ENCODE results near the gene PIGX. TPM values are rescaled to one million over a fixed set of nuclear protein-coding genes. Genes with fewer than 3 reads are reported as not detected.

Gene PIGX
- total RNA-seq, 1 donor from 2014 or later = 28.3 TPM

DNA sequence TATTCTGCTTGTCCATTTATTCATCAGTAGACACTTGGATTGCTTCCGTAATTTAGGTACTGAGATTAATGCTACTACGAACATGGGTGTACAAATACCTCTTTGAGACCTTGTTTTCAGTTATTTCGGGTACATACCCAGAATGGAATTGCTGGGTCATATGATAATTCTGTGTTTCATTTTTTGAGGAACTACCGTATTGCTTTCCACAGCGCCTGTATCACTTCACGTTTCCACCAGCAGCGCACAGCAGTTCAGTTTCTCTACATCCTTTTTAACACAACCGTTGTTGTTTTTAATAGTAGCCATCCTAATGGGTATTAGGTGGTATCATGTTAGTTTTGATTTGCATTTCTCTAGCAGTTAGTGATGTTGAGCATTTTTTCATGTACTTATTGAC, 36.9 kb downstream of the PIGX start:
- H3K27ac Mint-ChIP-seq = no peak overlapping the region

DNA sequence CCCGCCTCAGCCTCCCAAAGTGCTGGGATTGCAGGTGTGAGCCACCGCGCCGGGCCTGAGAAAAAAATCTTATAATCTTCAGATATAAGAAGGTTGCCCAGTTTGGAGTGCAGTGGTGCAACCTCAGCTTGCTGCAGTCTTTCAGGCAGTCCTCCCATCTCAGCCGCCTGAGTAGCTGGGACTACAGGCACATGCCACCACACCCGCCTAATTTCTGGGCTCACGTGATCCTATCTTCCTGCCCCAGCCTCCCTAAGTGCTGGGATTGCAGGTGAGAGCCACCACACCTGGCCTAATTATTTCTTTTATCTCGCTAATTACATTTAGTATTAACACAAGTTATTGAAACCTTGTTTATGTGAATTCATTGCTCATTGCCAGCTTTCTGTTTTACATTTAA, 41.0 kb downstream of the PIGX start:
- TF ChIP-seq, protein P1, sequence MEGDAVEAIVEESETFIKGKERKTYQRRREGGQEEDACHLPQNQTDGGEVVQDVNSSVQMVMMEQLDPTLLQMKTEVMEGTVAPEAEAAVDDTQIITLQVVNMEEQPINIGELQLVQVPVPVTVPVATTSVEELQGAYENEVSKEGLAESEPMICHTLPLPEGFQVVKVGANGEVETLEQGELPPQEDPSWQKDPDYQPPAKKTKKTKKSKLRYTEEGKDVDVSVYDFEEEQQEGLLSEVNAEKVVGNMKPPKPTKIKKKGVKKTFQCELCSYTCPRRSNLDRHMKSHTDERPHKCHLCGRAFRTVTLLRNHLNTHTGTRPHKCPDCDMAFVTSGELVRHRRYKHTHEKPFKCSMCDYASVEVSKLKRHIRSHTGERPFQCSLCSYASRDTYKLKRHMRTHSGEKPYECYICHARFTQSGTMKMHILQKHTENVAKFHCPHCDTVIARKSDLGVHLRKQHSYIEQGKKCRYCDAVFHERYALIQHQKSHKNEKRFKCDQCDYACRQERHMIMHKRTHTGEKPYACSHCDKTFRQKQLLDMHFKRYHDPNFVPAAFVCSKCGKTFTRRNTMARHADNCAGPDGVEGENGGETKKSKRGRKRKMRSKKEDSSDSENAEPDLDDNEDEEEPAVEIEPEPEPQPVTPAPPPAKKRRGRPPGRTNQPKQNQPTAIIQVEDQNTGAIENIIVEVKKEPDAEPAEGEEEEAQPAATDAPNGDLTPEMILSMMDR (IDR thresholded peaks at IDR 0.05; ENCODE audit: unreplicated experiment) = no peak
- peaks cover 59% of the 10 kb centered on the region for H3K36me3 Mint-ChIP-seq (ENCODE audit: insufficient read depth)
- no peak overlapping the region for H3K4me3 Mint-ChIP-seq (ENCODE audit: low read depth)
- peaks cover 15% of the 10 kb centered on the region for H3K4me1 Mint-ChIP-seq (ENCODE audit: low read depth)
- no peak for DNase-seq (ENCODE audit: low spot score, unreplicated experiment)
- H3K27ac Mint-ChIP-seq = peak overlapping the region; percentile 84
- no peaks in the 10 kb centered on the region for H3K27me3 Mint-ChIP-seq
- peaks cover 35% of the 10 kb centered on the region for H3K9me3 Mint-ChIP-seq (ENCODE audit: low read depth)

More for the DNA sequence above, 36.9 kb downstream of the PIGX start:
- Mint-ChIP-seq H3K27me3 (no peaks in the 10 kb centered on the region), H3K4me3 (ENCODE audit: low read depth) (no peak overlapping the region), H3K36me3 (ENCODE audit: insufficient read depth) (peaks cover 36% of the 10 kb centered on the region), H3K4me1 (ENCODE audit: low read depth) (peaks cover 8% of the 10 kb centered on the region), H3K9me3 (ENCODE audit: low read depth) (peaks cover 20% of the 10 kb centered on the region)
- TF ChIP-seq, protein P1 (IDR thresholded peaks at IDR 0.05; ENCODE audit: unreplicated experiment) = no peak
- no peak for DNase-seq (ENCODE audit: low spot score, unreplicated experiment)

DNA sequence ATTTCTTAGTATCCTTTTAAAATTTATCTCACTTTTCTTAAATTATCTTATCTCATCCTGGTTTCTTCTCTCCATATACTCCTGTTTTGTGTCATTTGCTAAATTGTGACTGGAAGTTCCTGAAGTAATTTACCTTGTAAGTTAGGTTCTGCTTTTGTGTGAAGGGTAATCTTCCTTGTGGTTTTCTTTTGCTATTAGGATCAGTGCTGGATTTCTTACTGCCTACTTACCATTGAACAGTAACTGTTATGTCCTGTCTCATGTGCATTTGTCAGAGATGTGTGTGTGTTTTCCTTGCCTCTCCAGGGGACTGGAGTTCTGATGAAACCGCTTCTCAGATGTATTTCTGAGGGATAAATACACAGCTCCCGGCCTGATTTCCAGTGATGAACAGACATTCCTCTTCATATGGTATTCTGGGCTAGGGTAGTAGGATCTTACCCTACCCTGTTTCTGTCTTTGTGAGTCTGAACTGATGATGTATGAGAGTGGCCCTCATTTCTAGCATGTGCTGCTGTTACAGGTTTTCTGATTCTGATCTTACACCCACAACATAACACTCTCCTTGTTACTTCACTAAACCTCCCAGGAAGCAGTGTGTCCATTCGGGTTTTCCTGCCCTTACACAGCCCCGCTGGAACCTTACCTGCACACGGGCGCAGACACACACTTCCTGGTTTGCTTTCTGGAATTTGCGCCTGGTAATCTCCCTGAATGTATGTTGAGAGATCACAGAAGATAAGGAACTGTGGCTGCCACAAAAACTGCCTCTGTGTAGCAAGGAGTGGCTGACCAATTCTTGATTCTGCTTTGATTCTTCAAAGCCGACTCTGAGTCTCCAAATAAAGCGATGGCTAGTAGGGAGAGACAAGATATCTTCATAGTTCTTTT, 42.2 kb downstream of the PIGX start:
- Mint-ChIP-seq H3K36me3 (ENCODE audit: insufficient read depth) (peaks cover 53% of the 10 kb centered on the region), H3K9me3 (ENCODE audit: low read depth) (peaks cover 25% of the 10 kb centered on the region), H3K4me1 (ENCODE audit: low read depth) (peaks cover 15% of the 10 kb centered on the region), H3K4me3 (ENCODE audit: low read depth) (no peak overlapping the region), H3K27ac (peak overlapping the region; percentile 84), H3K27me3 (no peaks in the 10 kb centered on the region)
- no peak for DNase-seq (ENCODE audit: low spot score, unreplicated experiment)
- TF ChIP-seq, protein P1 (IDR thresholded peaks at IDR 0.05; ENCODE audit: unreplicated experiment) = no peak

DNA sequence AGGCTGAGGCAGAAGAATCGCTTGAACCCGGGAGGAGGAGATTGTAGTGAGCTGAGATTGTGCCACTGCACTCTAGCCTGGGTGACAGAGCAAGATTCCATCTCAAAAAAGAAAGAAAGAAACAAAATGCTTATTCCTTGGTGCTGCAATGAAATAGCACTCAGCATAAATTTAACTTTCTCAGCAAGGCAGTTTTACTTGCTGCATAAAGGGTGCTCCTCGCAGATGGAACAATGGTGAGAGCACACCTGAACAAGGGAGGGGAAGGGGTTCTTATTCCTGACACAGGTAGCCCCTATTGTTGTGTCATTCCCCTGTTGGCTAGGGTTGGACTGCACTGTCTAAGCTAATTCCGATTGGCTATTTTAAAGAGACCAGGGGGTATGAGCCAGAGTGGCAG, 44.6 kb downstream of the PIGX start:
- Mint-ChIP-seq H3K36me3 (ENCODE audit: insufficient read depth) (peaks cover 54% of the 10 kb centered on the region), H3K27me3 (no peaks in the 10 kb centered on the region), H3K27ac (no peak overlapping the region), H3K9me3 (ENCODE audit: low read depth) (peaks cover 26% of the 10 kb centered on the region), H3K4me1 (ENCODE audit: low read depth) (peaks cover 10% of the 10 kb centered on the region), H3K4me3 (ENCODE audit: low read depth) (no peak overlapping the region)
- no peak for DNase-seq (ENCODE audit: low spot score, unreplicated experiment)
- TF ChIP-seq, protein P1 (IDR thresholded peaks at IDR 0.05; ENCODE audit: unreplicated experiment) = no peak

DNA sequence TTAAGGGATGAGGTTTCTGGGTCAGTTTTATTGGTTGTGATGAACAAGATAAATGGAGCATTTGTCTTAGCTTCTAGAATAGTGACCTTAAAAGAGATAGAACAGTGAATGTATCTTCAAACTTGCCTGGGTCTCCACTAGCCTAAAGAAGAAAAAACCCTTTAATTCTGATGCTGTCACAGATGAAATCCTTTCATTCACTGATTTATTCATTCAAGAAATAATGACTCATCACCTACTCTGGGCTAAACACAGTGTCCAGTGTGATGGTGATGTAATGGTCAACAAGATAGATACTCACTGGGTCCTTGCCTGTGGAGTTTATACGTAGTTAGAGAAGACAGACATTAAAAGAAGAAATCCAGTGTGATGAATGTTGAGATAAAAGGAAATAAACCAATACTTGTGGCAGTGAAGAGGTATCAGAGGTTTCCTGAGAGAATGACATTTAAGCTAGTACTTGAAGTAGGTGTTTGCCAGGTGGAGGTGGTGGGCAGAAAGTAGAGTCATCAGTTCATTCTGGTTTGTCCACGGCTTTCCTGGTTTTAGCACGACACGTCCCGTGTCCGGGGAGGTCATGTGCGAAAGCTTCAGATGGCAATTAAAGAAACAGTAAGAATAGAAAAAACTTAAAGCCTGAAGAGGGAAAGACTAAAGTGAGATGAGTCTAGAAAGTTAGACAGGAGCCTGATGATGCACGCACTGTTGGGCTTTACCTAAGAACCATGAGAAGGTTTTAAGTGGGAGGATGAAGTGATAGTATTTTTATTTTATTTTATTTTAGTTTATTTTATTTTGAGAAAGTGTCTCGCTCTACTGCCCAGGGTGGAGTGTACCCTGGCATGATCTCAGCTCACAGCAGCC, 45.9 kb downstream of the PIGX start:
- Mint-ChIP-seq H3K36me3 (ENCODE audit: insufficient read depth) (peaks cover 56% of the 10 kb centered on the region), H3K27ac (peak overlapping the region; percentile 21), H3K4me3 (ENCODE audit: low read depth) (no peak overlapping the region), H3K4me1 (ENCODE audit: low read depth) (peaks cover 10% of the 10 kb centered on the region), H3K9me3 (ENCODE audit: low read depth) (peaks cover 32% of the 10 kb centered on the region), H3K27me3 (no peaks in the 10 kb centered on the region)
- TF ChIP-seq, protein P1 (IDR thresholded peaks at IDR 0.05; ENCODE audit: unreplicated experiment) = no peak
- no peak for DNase-seq (ENCODE audit: low spot score, unreplicated experiment)
